ENCODE results near the gene CRIP2.

Gene CRIP2

DNA sequence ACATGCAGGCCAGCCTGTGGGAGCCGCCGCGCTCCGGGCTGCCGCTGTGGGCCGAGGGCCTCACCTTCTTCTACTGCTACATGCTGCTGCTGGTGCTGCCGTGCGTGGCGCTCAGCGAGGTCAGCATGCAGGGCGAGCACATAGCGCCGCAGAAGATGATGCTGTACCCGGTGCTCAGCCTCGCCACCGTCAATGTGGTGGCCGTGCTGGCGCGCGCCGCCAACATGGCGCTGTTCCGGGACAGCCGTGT is 54.6 kb downstream of the CRIP2 start:
- no peak for DNase-seq (ENCODE audit: low read depth, low spot score)
- H3K36me3 ChIP-seq (ENCODE audit: insufficient read depth, low read length) = no peaks in the 10 kb centered on the region
- no peak overlapping the region for H3K9ac ChIP-seq (ENCODE audit: insufficient read length)
- no peak for TF ChIP-seq POLR2AphosphoS5 (IDR thresholded peaks at IDR 0.05; ENCODE audit: borderline replicate concordance, low read depth, low read length)
- TF ChIP-seq EZH2 (IDR thresholded peaks at IDR 0.05) = no peak
- no peak for TF ChIP-seq FOXP2 (optimal IDR thresholded peaks at IDR 0.05; ENCODE audit: control extremely low read depth, extremely low read length, insufficient read depth)
- H3K9me3 ChIP-seq (ENCODE audit: low read depth, low read length) = no peaks in the 10 kb centered on the region
- H3K4me3 ChIP-seq = no peak overlapping the region
- no peak overlapping the region for H3K27ac ChIP-seq
